Astrocyte of the spinal cord (primary cell): ENCODE data around the gene HGS.
A peak's percentile ranks its signal among the peaks of the same experiment; 100 is the strongest.

Source experiments
- DNase-seq: peaks from one replicate; pipeline ENCODE4 v3.0.0; 2011; ENCODE audit warnings: low read depth, low spot score
- H3K4me3 ChIP-seq: 2 replicates; pipeline ENCODE4 v1.5.1; 2011; ENCODE audit warnings: low read depth, mild to moderate bottlenecking, low read length, moderate library complexity
- CTCF ChIP-seq: IDR thresholded peaks from 2 replicates; pipeline ENCODE4 v1.5.1; 2012; ENCODE audit warnings: low read depth, mild to moderate bottlenecking, low read length, inconsistent platforms
- in situ Hi-C: cut with HindIII; loops from 2 replicates; pipeline ENCODE4 v1.10.0; 2017; ENCODE audit warnings: low sequenced_read_pairs

The HGS gene

GRCh38 chr17:81702934-81703746, 19.3 kb downstream of the HGS start, which contains the start of gene MRPL12:
Gene MRPL12, plus strand, starts transcription at chr17:81703367. Its CDS starts 135 bp downstream, at chr17:81703502.
- peak; percentile 2 for TF ChIP-seq CTCF
- DNase-seq, result peak; percentile 91
- H3K4me3 ChIP-seq, result peak within 1 kb of the TSS; percentile 75
- in situ Hi-C loops, result no loop called here

GRCh38 chr17:81703747-81704654, 20.2 kb downstream of the HGS start:
- TF ChIP-seq CTCF, result no peak
- no peak for DNase-seq
- H3K4me3 ChIP-seq, result peak overlapping the region; percentile 75
- in situ Hi-C loops, result no loop called here

- TF ChIP-seq CTCF, result no peak
- H3K4me3 ChIP-seq, result no peak overlapping the region
- DNase-seq, result no peak
- in situ Hi-C loops, result no loop called here
Observed at GRCh38 chr17:81705518-81706231, 21.9 kb downstream of the HGS start.

GRCh38 chr17:81706232-81706611, 22.4 kb downstream of the HGS start:
- TF ChIP-seq CTCF, result no peak
- no peak for DNase-seq
- in situ Hi-C loops, result no loop called here
- H3K4me3 ChIP-seq, result no peak overlapping the region

GRCh38 chr17:81706757-81707624, 23.2 kb downstream of the HGS start:
- in situ Hi-C loops, result no loop called here
- TF ChIP-seq CTCF, result no peak
- no peak overlapping the region for H3K4me3 ChIP-seq
- no peak for DNase-seq
